Umbilical cord (tissue), 2 donors: ENCODE measurements around the gene RFESD. TPM values are rescaled to one million over a fixed set of nuclear protein-coding genes. Genes with fewer than 3 reads are reported as not detected.

Experiments used
- DNase-seq: peaks from one replicate; pipeline ENCODE4 v3.0.0-alpha.2; 2015; ENCODE audit warnings: low spot score
- total RNA-seq: library from RNA; depleted of rRNA; stranded (reverse); fragments of >200 nt; gene quantifications from one replicate; pipeline ENCODE4 v1.2.3, GENCODE V29; 2014; ENCODE audit warnings: low replicate concordance; ENCODE audit not compliant: insufficient read depth

The RFESD gene
- total RNA-seq = 4.3 TPM

GRCh38 chr5:95646569-95647431 lies at the start of gene RFESD:
Gene RFESD, plus strand, starts transcription at chr5:95646777. Its CDS starts 5,495 bp downstream, at chr5:95652272.
- DNase-seq = peak; percentile 97

- DNase-seq = no peak
Observed at GRCh38 chr5:95599252-95599651, 47.3 kb upstream of the RFESD start.

- DNase-seq = no peak
Observed at GRCh38 chr5:95600557-95600956, 46.0 kb upstream of the RFESD start.

- peak; percentile 17 for DNase-seq
Observed at GRCh38 chr5:95605786-95606185, 40.8 kb upstream of the RFESD start.

- DNase-seq = no peak
Observed at GRCh38 chr5:95606419-95606818, 40.2 kb upstream of the RFESD start.

DNA sequence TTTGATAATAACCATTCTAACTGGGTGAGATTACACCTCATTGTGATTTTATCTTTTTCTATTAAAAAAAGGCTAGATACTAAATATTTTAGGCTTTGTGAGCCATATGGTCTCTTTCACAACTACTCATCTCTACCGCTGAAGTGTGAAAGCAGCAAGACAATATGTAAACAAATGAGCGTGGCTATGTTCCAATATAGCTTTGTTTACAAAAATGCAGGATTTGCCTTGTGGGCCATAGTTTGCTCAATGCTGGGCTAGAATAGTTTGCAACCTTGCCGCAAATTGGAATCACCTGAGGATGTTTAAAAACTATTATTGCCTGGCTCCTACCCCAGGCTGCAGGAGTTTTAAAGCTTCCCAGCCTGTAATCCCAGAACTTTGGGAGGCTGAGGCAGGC lies 36.9 kb upstream of the RFESD start:
- no peak for DNase-seq

DNA sequence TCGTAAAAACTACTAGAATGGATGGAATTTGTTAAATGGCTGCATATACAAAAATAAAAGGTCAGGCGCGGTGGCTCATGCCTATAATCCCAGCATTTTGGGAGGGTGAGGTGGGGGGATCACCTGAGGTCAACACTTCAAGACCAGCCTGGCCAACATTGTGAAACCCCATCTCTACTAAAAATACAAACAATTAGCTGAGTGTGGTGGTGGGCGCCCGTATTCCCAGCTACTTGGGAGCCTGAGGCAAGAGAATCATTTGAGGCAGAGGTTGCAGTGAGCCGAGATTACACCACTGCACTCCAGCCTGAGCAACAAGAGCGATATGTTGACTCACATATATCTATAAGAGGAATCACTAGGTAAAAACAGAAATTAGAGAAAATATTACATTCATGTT lies 36.0 kb upstream of the RFESD start:
- no peak for DNase-seq

- DNase-seq = no peak
Observed at GRCh38 chr5:95611396-95611795, 35.2 kb upstream of the RFESD start.

- no peak for DNase-seq
Observed at GRCh38 chr5:95613514-95613913, 33.1 kb upstream of the RFESD start.

- DNase-seq = no peak
Observed at GRCh38 chr5:95615164-95615467, 31.5 kb upstream of the RFESD start.

DNA sequence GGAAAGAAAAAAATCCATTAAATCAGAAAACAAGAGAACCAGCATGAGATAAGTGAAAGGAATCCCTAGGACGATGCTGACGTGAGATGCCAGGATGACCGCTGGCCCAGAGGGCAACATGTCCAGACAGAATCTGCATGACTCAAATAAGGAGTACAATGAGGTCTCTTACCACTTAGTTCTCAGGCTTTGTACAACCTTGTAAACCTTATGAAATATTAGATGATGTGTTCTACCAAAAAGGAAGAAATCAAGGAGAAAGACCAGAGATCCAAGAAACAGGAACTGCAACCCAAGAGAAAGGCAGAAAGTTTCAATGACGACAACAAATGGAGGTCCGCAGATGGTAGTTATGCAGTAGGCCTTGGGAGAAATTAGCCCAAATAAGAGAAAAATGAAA lies 29.5 kb upstream of the RFESD start:
- no peak for DNase-seq

DNA sequence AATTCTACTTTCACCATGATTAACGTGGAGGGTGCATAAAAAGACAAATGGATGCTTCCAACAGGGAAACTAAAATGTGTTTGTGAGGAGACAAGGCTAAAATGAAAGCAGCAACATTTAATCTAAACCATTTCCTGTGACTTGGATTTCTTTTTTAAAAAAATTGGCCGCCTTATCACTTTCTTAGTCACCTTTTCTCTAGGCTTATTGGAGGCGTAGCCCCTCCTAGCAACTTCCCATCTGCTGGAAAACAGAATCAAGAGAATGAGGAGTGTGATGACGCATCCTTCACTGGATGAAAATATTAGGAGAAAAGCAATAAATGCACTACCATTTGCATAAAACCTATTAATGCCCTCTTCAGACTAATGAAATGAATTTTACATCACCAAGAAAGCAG lies 27.5 kb upstream of the RFESD start:
- no peak for DNase-seq

- DNase-seq = no peak
Observed at GRCh38 chr5:95619514-95620029, 27.0 kb upstream of the RFESD start.

DNA sequence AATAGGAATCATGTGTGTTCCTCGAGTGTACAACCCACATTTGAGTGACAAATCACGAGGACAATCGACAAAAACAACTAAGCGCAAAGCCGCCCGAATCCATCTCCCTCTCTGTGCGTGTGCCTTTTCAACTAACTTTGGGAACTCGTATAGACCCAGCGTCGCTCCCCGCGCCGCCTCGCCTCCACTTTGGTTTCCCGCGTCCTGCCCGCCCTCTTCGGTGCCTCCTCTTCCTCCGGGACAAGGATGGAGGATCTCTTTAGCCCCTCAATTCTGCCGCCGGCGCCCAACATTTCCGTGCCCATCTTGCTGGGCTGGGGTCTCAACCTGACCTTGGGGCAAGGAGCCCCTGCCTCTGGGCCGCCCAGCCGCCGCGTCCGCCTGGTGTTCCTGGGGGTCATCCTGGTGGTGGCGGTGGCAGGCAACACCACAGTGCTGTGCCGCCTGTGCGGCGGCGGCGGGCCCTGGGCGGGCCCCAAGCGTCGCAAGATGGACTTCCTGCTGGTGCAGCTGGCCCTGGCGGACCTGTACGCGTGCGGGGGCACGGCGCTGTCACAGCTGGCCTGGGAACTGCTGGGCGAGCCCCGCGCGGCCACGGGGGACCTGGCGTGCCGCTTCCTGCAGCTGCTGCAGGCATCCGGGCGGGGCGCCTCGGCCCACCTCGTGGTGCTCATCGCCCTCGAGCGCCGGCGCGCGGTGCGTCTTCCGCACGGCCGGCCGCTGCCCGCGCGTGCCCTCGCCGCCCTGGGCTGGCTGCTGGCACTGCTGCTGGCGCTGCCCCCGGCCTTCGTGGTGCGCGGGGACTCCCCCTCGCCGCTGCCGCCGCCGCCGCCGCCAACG lies 26.3 kb upstream of the RFESD start, which contains the start of gene GPR150:
GPR150 (plus strand) TSS at position 58 of the 840 bp plus-strand sequence; CDS start at position 247, 189 bp downstream.
- DNase-seq = peak; percentile 21

DNA sequence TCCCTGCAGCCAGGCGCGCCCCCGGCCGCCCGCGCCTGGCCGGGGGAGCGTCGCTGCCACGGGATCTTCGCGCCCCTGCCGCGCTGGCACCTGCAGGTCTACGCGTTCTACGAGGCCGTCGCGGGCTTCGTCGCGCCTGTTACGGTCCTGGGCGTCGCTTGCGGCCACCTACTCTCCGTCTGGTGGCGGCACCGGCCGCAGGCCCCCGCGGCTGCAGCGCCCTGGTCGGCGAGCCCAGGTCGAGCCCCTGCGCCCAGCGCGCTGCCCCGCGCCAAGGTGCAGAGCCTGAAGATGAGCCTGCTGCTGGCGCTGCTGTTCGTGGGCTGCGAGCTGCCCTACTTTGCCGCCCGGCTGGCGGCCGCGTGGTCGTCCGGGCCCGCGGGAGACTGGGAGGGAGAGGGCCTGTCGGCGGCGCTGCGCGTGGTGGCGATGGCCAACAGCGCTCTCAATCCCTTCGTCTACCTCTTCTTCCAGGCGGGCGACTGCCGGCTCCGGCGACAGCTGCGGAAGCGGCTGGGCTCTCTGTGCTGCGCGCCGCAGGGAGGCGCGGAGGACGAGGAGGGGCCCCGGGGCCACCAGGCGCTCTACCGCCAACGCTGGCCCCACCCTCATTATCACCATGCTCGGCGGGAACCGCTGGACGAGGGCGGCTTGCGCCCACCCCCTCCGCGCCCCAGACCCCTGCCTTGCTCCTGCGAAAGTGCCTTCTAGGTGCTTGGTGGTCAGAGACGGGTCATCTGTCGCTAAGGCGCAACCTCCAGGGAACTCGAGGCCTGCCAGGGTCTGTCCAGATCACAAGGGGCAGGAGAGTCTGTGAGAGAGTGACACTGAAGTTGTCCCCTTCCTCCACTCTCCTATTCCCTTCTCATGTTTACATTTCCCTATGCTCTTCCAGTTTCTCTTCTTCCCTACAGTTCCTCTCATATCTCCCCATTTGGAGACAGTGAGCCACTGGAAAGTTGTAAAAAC lies 25.4 kb upstream of the RFESD start:
- peak; percentile 22 for DNase-seq

- no peak for DNase-seq
Observed at GRCh38 chr5:95621839-95622629, 24.5 kb upstream of the RFESD start.

GRCh38 chr5:95623706-95624105 lies 22.9 kb upstream of the RFESD start:
- DNase-seq = no peak

DNA sequence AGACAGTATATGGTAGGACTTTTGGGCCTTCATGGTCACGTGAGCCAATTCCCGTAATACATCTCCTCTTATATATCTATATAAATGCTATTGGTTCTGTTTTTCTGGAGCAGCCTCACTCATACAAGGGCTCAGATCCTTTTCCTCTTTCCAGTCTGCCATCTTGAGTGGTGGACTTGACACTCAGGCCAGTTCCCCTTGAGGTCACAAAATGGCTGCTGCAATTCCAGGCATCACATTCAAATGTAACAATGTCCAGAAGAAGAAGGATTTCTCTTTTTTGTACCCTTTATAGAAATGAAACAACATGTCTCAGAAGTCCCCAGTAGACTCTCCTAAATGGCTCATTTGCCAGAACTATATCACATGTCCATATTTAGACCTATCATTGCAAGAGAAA lies 22.2 kb upstream of the RFESD start:
- no peak for DNase-seq

DNA sequence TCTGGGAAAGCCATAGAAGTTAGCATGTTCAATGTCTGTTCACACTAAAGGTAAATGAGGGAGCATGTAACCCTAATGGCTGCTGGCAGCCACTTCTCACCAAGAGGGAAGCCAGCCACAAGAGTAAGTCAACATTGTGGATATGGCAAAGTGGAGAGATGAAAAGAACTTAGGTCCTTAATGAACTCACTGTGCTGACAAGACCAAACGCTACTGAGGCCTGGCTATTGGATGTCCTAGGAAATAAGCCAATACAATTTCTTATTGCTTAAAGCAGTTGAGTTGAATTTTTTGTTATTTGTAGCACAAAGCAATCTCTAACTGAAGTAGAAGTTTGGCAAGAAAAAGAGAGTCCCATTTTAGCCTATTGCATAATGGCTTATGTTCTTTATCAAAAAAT lies 19.9 kb upstream of the RFESD start:
- DNase-seq = no peak
